Fibroblast of villous mesenchyme (primary cell): ENCODE measurements around the gene EPHB2. TPM values are rescaled to one million over a fixed set of nuclear protein-coding genes. Genes with fewer than 3 reads are reported as not detected.

Source experiments
- DNase-seq: peaks from one replicate; pipeline ENCODE4 v3.0.0-alpha.2; 2010; ENCODE audit warnings: low read depth
- H3K4me3 ChIP-seq: 2 replicates; pipeline ENCODE4 v1.5.1; 2011; ENCODE audit warnings: low read depth, mild to moderate bottlenecking, low read length
- CTCF ChIP-seq: IDR thresholded peaks from 2 replicates; pipeline ENCODE4 v1.5.1; 2012; ENCODE audit warnings: low read depth, mild to moderate bottlenecking, low read length; ENCODE audit not compliant: insufficient read depth
- total RNA-seq: library from RNA; depleted of rRNA; stranded (reverse); fragments of >200 nt; gene quantifications from 2 replicates; pipeline ENCODE4 v1.2.3, GENCODE V29; 2012

EPHB2 gene
- total RNA-seq, 1 donor: 4.3 TPM

GRCh38 chr1:22874785-22875184 is 164.1 kb downstream of the EPHB2 start:
- no peak for DNase-seq
- no peak for TF ChIP-seq CTCF
- H3K4me3 ChIP-seq: no peak overlapping the region

GRCh38 chr1:22875241-22875640 is 164.6 kb downstream of the EPHB2 start:
- no peak for DNase-seq
- no peak for TF ChIP-seq CTCF
- H3K4me3 ChIP-seq: no peak overlapping the region

- TF ChIP-seq CTCF: no peak
- H3K4me3 ChIP-seq: no peak overlapping the region
- DNase-seq: no peak
Measured at GRCh38 chr1:22875841-22876240, 165.2 kb downstream of the EPHB2 start.

GRCh38 chr1:22876359-22877111 is 165.9 kb downstream of the EPHB2 start:
- TF ChIP-seq CTCF: no peak
- H3K4me3 ChIP-seq: no peak overlapping the region
- peak; percentile 64 for DNase-seq

GRCh38 chr1:22877112-22877915 is 166.7 kb downstream of the EPHB2 start:
- TF ChIP-seq CTCF: no peak
- H3K4me3 ChIP-seq: no peak overlapping the region
- no peak for DNase-seq

- DNase-seq: no peak
- H3K4me3 ChIP-seq: no peak overlapping the region
- no peak for TF ChIP-seq CTCF
Measured at GRCh38 chr1:22877980-22878379, 167.3 kb downstream of the EPHB2 start.

GRCh38 chr1:22878626-22879025 is 168.0 kb downstream of the EPHB2 start:
- H3K4me3 ChIP-seq: no peak overlapping the region
- TF ChIP-seq CTCF: no peak
- DNase-seq: no peak
